Activated T-cell treated with anti-CD3 and anti-CD28 coated beads, Interleukin-2, amount 50 U/mL, for 1 hour (primary cell): ENCODE data around the gene KRTAP5-11.
"Not testable (repeated sequence)": the region's sequence is repeated elsewhere in the genome, so short reads cannot be mapped to it uniquely, and the experiment has no call there.

Experiments used
- DNase-seq: peaks from one replicate; pipeline ENCODE4 v3.0.0-alpha.2; 2020

KRTAP5-11 gene

GRCh38 chr11:71580057-71581003 is 2.3 kb downstream of the KRTAP5-11 start:
- no peak for DNase-seq

DNA sequence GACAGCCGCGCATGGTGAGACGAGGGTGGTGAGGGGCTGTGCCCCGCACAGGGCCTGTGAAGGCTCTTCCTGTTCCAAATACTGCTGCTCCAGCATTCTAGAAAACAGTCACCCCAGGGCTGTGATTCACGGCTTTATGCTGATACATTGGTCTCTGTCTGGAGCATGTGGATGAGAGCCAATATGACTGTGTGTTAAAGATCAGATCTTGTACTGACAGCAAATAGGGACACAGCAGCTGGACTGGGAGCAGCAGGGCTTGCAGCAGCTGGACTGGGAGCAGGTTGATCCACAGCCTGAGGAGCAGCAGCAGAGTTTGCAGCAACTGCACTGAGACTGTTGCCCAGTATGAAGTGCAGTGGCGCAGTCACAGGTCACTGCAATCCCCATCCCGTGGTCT is 3.2 kb downstream of the KRTAP5-11 start:
- DNase-seq = not testable (repeated sequence)

- DNase-seq = no peak
Measured at GRCh38 chr11:71577469-71578004, 5.1 kb downstream of the KRTAP5-11 start.

DNA sequence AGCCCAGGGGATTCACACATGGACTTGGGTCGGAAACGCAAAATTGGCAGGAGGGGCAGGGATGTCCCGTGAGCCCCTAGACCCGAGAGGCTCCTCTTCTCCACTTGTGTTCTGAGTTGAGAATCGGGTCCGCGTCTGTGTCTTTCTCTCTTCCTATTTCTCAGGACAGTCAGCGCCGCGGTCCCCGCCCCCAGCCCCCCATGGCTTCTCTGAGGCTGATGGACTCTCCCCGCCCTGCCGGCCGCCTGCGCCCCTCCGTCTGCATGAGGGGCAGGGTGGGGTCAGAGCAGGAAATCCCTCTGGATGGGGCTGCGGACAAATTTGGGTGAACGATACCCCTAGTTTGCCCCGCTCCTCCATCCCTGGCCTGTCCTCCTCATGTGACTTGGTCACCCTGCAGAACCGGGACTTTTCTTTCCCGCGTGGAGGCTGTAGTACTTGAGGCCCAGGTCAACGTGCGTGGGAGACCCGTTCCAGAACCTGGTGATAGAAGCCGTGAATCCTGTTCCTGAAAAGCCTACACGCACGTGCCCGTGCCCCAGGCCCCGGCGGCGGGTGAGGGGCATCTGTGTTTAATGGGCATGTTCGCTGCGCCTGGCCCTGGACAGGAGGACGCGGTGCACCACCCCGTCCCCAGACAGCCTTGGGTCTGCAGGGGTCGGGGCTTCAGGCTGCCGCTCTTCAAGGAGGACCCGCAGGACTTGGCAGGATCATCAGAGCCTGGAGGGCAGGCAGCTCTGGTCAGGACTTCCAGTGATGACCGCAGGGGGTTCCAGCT is 5.8 kb downstream of the KRTAP5-11 start:
- DNase-seq = not testable (repeated sequence)

- DNase-seq = no peak
Measured at GRCh38 chr11:71575723-71576424, 6.8 kb downstream of the KRTAP5-11 start.

- DNase-seq = no peak
Measured at GRCh38 chr11:71574418-71574817, 8.3 kb downstream of the KRTAP5-11 start.

DNA sequence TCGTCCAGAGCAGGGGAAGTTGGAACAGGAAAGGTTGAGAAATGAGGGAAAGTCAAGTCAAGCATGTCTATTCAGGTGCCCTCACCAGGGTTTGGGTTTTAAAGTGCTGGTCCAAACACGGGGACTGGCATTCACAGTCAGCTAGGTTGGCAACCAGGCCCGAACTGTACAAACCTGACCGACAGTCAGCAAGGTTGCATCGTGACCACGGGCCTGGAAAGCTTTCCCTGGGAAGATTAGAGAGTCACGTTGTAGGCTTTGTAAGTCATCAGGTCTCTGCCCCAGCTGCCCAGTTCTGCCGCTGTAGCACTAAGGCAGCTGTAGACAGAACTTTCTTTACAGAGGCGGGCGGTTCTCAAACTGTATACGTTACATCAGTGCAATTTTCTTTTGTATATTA is 9.9 kb downstream of the KRTAP5-11 start:
- DNase-seq = no peak

DNA sequence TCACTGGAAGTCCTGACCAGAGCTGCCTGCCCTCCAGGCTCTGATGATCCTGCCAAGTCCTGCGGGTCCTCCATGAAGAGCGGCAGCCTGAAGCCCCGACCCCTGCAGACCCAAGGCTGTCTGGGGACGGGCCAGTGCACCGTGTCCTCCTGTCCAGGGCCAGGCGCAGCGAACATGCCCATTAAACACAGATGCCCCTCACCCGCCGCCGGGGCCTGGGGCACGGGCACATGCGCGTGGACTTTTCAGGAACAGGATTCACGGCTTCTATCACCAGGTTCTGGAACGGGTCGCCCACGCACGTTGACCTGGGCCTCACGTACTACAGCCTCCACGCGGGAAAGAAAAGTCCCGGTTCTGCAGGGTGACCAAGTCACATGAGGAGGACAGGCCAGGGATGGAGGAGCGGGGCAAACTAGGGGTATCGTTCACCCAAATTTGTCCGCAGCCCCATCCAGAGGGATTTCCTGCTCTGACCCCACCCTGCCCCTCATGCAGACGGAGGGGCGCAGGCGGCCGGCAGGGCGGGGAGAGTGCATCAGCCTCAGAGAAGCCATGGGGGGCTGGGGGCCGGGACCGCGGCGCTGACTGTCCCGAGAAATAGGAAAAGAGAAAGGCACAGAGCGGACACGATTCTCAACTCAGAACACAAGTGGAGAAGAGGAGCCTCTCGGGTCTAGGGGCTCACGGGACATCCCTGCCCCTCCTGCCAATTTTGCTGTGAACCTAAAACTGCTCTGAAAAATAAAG is 11.4 kb downstream of the KRTAP5-11 start:
- not testable (repeated sequence) for DNase-seq

GRCh38 chr11:71568704-71569349 is 13.8 kb downstream of the KRTAP5-11 start:
- DNase-seq = no peak

DNA sequence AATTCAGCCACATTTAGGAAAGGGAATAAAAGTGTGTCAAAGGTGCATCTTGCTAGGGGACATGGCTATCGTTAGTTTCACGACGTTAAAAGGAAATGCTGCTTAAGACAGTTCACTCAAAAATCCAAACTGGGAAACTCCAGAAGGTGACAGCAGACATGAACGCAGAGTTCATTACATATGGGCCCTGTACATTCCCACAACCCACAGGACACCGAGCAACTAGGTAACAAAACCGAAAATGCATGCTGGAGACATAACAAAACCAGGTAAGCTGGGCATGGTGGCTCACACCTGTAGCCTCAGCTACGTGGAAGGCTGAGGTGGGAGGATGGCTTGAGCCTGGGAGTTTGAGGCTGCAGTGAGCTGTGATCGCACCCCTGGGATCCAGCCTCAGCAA is 15.0 kb downstream of the KRTAP5-11 start:
- not testable (repeated sequence) for DNase-seq

DNA sequence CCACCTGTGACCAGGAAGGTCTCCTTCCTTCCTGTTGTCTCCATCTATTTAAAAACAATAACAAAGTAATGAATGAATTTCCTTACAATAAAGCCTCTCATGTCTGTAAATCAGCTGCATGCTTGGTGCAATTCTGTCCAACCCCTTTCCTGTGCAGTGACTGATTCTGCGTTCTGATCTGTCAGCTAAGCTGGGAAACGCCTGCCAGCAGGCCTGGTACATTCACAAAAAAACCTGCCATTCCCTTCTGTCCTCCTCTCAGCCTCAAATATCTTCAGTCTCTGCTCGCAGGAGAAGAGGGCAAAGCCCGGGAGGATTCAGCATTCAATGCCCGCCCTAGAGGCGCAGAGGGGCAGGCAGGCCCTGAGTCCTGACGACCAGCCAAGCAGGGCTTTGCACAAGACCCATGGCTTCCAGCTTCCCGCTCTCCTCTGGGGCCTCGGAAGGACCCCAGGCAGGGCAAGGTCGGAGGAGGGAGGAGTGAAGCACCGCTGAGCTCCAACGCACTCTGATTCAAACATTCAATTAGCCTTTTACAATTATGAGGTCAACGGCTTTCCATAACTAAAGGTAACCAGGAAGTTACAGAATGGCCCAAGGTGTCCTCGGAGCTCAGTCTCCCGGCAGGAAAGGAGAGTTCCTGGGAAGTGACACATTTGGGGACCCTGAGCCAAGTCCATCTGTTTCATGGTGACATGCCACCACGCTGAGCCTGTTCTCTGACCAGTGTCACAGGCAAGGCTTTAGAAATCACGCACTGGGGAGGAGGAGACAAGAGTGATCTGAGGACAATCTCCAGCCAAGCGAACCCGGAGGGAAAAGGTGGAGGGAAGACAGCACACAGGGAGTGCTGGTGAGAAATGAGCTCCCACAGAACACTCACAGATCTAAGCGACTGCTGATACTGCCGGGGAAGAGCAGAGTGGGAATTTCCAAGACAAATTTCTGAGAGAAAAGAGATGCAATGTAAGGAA is 15.8 kb downstream of the KRTAP5-11 start:
- not testable (repeated sequence) for DNase-seq

DNA sequence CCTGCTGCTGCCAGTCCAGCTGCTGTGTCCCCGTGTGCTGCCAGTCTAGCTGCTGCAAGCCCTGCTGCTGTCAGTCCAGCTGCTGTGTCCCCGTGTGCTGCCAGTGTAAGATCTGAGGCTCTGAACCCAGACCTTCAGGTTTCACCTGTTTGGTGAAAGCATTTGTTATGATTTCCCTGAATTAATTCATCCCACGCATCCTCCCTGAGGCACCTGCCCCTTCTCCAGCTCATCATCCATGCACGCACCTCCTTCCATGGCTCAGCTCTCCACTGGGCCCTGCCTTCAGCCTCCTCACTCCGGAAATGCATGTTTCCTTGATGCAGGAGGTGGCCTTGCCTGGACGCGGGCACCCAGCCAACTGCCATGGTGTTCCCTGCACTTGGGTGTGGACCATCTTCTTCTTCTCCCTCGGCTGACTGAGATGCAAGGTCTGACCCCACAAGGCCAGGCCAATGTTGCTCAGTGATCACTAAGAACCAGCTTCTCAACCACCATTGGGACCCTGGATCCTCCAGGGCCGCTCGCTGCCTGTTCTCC is 16.5 kb downstream of the KRTAP5-11 start:
- no peak for DNase-seq

- DNase-seq = no peak
Measured at GRCh38 chr11:71565263-71565662, 17.4 kb downstream of the KRTAP5-11 start, which contains the start of gene KRTAP5-10. Gene KRTAP5-10, plus strand, starts transcription at chr11:71565563. Its CDS starts 25 bp downstream, at chr11:71565588.

GRCh38 chr11:71564430-71564829 is 18.2 kb downstream of the KRTAP5-11 start:
- no peak for DNase-seq

- DNase-seq = no peak
Measured at GRCh38 chr11:71563406-71563805, 19.3 kb downstream of the KRTAP5-11 start.

GRCh38 chr11:71562120-71562519 is 20.6 kb downstream of the KRTAP5-11 start:
- DNase-seq = no peak

DNA sequence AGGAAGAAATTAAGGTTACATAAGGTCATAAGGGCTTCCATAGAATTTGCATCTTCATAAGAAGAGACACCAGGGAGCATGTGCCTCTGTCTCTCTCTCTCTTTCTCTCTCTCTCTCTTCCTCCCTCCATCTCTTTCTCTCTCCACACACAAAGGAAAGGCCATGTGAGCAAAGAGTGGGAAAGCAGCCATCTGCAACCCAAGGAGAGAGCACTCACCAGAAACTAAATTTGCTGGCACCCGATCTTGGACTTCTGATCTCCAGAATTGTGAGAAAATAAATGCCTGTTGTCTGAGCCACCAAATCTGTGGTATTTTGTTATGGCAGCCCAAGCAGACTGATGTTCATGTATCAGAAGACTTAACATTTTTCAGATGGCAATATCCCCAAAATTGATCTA is 23.7 kb downstream of the KRTAP5-11 start:
- DNase-seq = no peak

DNA sequence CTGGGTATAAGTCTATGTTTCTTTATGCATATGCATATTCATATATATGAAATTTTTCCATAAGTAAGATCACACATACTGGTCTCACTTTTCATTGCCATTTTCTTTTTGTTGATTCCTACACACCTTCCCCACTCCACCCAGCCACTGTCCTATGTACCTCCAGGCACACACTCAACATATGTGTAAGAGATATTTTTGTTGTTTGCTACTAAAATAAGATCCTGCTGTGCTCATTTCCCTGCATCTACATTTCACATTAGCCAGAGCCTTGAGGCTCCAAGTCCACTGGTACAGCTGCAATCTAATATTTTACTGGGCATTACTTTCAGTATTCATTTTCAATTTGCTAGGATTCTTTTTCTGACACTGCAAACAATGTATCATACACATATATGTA is 25.4 kb downstream of the KRTAP5-11 start:
- no peak for DNase-seq

- no peak for DNase-seq
Measured at GRCh38 chr11:71556018-71556417, 26.7 kb downstream of the KRTAP5-11 start.

DNA sequence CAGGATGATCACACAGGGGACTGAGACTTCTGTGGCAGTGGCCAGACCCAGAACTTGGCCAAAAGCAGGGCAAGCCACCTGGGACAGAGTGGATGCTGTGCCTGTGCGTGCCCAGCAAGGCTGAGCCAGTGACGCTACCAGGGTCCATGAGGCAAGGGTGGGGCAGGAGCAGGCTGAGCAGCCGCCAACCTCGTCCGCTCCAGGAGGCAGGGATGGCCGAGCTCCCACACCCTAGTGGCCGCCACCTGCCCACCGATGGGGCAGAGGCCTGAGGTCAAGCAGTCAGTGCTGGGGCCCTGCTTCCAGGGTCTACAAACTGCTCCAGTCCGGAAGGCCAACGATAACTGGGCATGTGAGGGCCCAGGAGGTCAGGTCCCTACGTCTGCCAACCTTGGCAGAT is 27.2 kb downstream of the KRTAP5-11 start:
- DNase-seq = no peak
